Endometrium (tissue), 2 donors: ENCODE results near the gene KRT71.
"Not testable (repeated sequence)": the region's sequence is repeated elsewhere in the genome, so short reads cannot be mapped to it uniquely, and the experiment has no call there.

Experiments
- FAIRE-seq: peaks from 2 replicates; lab custom pipeline; 2012; peaks lifted over from hg19 to GRCh38; lab: Jason Lieb, UNC
- donor health status: control.
- donor health status: control.

Gene KRT71

DNA sequence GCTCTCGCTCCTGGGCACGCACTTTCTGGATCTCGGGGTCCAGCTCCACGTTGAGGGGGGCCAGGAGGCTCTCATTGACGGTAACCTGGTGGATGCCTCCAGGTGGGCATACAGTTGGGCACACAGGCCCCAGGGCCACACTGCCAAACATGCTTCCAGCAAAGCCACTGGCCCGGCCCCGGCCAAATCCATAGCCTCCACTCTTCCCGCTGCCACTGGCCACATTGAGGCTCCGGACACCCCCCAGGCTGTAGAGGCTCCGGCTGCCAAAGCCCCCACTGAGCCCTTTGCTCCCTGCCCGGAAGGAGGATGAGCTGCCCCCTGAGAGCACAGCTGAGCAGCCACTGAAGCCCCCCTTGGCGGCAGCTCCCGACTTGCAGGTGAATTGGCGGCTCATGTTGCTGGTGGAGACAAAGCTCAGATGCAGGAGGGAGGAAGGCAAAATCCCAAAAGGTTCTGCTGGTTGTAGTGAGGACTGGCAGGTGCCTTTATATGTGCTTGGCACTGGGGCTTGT is at the start of gene KRT71:
KRT71 (minus strand) TSS at position 465 of the 515 bp plus-strand sequence; CDS start at position 397, 68 bp downstream.
- no peak for FAIRE-seq

DNA sequence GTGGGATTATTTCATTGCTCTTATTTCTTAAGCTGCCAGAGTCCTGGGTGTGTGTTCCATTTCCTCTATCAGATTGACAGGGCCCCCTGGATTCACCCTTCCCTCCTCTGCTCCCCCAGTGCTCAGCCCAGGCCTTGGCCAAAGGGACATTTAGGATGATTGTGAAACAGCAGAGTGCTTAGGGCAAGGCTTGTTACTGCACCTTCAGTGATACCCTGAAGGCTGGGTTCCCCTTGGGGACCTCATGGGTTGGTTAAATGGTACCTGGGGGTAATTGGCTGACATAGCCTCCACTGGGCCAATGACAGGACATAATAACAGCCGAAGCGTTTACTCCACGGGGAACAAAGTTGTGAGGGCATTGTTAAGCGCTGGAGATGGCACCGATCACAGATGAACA is 49.6 kb upstream of the KRT71 start:
- FAIRE-seq, result no peak

- no peak for FAIRE-seq
These were observed 48.7 kb upstream of the KRT71 start for GRCh38 chr12:52601671-52602070.

DNA sequence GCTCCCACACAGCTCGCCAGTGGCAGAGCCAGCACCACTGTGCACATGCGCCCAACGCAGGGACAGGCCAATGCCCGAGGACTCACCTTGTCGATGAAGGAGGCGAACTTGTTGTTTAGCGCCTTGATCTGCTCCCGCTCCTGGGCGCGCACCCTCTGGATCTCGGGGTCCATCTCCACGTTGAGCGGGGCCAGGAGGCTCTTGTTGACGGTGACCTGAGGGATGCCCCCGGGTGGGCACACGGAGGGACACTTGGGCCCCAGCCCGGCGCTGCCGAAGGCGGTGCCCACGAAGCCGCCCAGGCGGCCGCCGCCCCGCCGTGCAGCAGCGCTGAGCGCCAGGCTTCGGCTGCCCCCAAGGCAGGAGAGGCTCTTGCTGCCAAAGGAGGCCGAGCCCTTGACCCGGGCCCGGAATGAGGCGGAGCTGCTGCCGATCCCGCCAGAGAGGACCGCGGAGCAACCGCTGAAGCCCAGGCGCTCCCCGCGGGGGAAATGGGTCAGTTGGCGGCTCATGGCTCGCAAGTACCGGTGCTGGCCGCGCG is 48.1 kb upstream of the KRT71 start, which contains the start of gene KRT72:
KRT72 (minus strand) TSS at position 523 of the 541 bp plus-strand sequence; CDS start at position 512, 11 bp downstream.
- FAIRE-seq, result no peak

DNA sequence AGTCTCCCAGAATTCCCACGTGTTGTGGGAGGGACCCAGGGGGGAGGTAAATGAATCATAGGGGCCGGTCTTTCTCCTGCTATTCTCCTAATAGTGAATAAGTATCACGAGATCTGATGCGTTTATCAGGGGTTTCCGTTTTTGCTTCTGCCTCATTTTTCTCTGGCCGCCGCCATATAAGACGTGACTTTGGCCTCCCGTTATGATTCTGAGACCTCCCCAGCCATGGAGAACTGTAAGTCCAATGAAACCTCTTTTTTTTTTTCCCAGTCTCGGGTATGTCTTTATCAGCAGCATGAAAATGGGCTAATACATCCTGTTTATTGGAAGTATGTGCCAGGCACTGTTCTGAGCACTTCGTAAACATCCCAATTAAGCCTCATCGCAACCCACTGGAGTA is 47.5 kb upstream of the KRT71 start:
- FAIRE-seq, result no peak

DNA sequence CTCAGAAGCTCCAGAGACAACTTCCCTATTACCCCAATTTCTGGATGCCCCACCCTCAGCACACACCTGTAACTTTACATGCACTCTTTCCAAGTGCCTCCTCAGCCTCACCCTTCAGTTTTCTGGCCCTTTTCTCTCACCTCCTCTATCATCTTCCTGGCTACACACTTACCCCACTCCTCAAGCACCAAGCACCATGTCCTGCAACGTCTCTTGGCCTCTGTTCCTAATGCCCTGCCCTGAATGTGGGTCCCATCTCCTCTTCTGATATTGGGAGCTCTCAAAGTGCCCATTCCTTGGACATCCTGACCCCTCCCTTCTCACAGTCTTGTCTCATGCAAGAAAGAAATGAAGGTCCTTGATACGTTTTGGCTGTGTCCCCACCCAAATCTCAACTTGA is 47.1 kb upstream of the KRT71 start:
- FAIRE-seq, result no peak

DNA sequence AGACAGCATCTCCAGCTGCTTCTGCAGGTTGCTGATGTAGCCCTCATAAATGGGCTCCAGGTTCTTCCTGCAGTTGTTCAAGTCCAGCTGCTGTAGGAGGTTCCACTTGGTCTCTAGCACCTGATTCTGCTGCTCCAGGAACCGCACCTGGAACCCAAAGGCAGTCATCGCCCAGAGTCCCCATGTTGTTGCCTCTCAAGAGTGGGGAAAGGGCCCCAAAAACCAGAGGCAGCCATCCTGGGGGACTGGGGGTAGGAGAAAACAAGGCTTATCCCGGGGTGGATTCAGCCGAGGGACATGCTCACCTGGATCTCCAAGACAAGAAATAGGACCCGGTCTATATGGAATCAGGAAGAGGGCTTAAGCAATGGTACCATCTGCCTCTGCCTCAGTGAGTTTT is 46.0 kb upstream of the KRT71 start:
- no peak for FAIRE-seq

DNA sequence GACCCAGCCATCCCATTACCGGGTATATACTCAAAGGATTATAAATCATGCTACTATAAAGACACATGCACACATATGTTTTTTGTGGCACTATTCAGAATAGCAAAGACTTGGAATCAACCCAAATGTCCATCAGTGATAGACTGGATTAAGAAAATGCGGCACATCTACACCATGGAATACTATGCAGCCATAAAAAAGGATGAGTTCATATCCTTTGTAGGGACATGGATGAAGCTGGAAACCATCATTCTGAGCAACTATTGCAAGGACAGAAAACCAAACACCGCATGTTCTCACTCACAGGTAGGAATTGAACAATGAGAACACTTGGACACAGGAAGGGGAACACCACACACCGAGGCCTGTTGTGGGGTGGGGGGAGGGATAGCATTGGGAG is 41.3 kb upstream of the KRT71 start:
- not testable (repeated sequence) for FAIRE-seq

GRCh38 chr12:52591521-52591920 is 38.6 kb upstream of the KRT71 start:
- no peak for FAIRE-seq

DNA sequence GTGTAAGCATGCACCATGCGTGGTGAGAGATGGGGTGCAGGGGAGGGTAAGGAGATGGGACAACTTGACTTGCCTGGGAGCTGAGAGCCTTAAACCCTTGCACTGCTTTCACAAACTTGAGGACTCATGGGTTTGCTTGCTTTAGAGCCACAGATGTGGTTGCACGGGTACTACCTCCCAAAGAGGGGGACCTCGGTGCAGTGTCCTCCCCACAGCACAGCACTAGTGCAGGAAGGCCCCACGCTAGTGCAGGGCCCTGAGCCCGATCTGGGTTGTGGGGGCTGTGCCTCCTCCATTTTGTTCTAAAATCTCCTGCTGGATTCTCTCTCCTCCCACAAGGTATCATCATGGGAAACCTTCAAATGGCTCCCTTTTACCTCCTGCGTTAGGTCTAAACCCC is 37.1 kb upstream of the KRT71 start:
- no peak for FAIRE-seq

- no peak for FAIRE-seq
These were observed 34.6 kb upstream of the KRT71 start for GRCh38 chr12:52587563-52587962.

DNA sequence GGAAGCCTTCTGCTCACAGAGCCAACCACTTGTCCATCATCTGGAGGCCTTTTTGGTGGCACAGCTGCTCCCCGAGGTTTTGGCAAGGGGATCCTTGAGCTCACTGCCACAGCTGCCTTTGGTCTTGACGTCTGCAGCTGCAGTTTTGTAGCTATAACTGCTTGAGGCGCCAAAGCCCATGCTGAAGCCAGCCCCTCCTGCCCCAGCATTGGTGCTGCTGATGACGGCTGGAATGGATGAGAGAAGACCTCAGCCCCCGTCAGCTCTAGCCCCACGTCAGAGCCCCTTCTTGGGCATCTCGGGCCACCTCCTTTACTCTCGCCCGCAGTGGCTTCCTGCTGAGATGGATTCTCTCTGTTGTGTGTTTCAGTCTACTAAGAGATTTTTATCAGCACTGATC is 33.0 kb upstream of the KRT71 start:
- no peak for FAIRE-seq

DNA sequence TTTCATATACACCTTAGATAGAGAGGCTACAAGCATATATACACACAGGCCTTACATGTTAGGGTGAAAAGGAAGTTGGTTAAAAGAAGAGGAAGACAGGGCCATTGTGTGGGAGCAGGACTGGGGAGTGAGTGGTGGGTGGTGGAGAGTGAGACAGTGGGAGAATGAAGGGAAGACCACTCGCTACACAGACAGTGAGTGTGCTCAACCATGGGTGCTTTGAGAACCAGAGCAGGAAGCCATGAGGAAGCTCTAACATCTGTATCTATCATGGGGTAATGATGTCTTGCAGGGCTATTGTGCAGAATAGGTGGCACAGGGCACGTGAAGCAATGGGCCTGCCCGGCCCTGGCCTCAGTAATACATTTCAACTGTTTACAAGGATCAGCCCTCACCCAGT is 32.1 kb upstream of the KRT71 start:
- no peak for FAIRE-seq

- no peak for FAIRE-seq
These were observed 31.3 kb upstream of the KRT71 start for GRCh38 chr12:52584156-52584682.

- FAIRE-seq, result no peak
These were observed 30.1 kb upstream of the KRT71 start for GRCh38 chr12:52582971-52583456.

- FAIRE-seq, result no peak
These were observed 29.5 kb upstream of the KRT71 start for GRCh38 chr12:52582486-52582885.

DNA sequence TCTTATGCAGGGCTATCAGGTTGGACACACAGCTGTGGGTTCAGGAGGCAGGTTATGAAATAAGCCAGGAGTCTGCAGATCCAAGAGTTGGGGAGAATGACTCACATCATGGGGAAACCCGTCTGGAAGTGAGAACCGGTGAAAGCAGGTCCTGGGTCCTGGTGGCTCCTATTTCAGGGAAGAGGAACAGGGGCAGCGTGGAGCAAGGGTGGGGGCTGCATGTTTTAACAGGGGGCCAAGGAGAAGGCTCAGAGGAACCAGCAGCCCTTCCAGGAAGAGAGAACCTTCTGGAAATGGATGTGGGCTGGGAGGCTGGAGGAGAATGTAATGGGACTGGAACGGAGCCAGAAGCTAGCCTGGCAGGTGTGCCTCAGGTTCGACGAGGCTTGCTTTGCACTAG is 28.5 kb upstream of the KRT71 start:
- no peak for FAIRE-seq

DNA sequence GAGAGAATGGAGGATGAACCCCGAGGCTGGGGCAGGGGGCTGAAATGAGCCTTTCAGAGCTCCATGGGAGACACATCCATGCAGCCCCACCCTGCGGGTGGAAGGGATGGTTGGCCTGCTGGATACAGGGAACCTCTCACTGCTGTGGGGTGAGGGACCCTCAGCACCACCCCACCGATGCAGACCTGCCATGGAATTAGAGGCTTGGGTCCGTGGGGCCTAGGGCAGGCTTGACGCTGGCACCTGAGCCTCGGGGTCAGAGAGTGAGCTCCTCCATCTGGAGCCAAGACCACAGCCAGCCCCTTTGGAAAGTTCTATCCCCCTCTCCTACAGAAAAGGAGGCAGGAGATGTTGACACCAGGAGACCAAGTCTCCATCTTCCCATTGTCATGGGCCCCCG is 28.1 kb upstream of the KRT71 start:
- no peak for FAIRE-seq

DNA sequence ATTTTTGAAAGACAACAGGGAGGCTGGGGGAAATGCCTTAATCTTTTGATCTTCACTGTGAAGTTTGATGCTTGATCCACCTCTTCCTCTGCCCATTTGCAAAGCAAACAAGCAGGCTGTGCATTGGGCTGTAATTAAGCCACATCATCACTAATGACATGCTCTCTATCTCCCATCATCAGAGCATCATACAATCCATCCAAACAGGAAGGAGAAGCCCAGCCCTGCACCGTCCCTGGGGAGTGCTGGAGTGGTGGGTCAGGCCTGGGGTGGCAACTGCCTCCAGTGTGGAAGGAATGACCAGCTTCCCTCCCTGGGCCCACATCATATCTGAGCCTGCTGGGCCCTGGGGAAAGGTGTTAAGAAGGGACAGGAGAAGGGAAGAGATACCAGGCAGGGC is 27.6 kb upstream of the KRT71 start:
- no peak for FAIRE-seq

GRCh38 chr12:52579468-52580465 is 26.8 kb upstream of the KRT71 start:
- no peak for FAIRE-seq

DNA sequence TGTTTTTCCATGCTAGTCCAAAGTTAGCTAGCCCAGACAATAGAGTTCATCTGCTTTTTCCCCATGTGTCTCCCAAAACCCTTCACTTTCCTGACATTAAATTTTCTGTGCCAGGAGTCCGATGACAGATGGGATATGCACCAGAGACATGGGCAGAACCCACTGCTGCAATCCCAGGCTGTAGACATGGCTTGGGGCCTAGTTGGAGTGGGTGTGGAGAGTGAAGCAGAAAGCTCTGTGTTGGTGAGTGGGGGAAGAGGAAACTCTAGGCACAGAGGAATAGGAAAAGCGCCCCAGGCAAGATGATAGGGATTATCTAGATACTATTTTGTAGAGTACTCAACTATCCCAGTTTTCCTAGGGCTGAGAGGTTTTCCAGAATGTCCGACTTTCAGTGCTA is 25.5 kb upstream of the KRT71 start:
- no peak for FAIRE-seq

DNA sequence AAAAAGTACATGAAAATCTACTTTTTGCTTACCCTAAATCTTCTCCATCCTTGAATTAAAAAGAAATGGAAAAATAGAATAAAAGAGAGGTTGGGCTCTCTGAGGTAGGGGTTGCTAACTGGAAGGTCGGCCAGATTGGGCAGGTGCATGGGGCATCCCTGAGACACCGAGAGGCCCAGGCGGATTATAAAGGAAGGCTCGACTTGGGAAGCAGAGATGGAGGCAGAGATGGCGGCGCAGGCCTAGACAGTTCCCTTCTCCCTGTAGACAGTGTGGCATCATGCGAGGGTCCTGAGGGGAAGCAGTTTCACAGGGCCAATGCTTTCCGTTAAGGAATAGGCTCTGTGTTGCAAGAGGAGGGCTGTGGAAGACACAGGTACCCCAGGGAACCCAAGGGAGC is 24.4 kb upstream of the KRT71 start:
- no peak for FAIRE-seq

- no peak for FAIRE-seq
These were observed 23.0 kb upstream of the KRT71 start for GRCh38 chr12:52575948-52576347.
